Measurements from ENCODE around the gene ANXA4. TPM values are rescaled to one million over a fixed set of nuclear protein-coding genes. Genes with fewer than 3 reads are reported as not detected.
A peak's percentile ranks its signal among the peaks of the same experiment; 100 is the strongest.

ANXA4 gene
- total and polyA plus RNA-seq, 2 of the 13 experiments (the other 11 are each of a cell fraction or from before 2014, with no cell fraction given), result 155 to 168 TPM

- TF ChIP-seq, protein P1, sequence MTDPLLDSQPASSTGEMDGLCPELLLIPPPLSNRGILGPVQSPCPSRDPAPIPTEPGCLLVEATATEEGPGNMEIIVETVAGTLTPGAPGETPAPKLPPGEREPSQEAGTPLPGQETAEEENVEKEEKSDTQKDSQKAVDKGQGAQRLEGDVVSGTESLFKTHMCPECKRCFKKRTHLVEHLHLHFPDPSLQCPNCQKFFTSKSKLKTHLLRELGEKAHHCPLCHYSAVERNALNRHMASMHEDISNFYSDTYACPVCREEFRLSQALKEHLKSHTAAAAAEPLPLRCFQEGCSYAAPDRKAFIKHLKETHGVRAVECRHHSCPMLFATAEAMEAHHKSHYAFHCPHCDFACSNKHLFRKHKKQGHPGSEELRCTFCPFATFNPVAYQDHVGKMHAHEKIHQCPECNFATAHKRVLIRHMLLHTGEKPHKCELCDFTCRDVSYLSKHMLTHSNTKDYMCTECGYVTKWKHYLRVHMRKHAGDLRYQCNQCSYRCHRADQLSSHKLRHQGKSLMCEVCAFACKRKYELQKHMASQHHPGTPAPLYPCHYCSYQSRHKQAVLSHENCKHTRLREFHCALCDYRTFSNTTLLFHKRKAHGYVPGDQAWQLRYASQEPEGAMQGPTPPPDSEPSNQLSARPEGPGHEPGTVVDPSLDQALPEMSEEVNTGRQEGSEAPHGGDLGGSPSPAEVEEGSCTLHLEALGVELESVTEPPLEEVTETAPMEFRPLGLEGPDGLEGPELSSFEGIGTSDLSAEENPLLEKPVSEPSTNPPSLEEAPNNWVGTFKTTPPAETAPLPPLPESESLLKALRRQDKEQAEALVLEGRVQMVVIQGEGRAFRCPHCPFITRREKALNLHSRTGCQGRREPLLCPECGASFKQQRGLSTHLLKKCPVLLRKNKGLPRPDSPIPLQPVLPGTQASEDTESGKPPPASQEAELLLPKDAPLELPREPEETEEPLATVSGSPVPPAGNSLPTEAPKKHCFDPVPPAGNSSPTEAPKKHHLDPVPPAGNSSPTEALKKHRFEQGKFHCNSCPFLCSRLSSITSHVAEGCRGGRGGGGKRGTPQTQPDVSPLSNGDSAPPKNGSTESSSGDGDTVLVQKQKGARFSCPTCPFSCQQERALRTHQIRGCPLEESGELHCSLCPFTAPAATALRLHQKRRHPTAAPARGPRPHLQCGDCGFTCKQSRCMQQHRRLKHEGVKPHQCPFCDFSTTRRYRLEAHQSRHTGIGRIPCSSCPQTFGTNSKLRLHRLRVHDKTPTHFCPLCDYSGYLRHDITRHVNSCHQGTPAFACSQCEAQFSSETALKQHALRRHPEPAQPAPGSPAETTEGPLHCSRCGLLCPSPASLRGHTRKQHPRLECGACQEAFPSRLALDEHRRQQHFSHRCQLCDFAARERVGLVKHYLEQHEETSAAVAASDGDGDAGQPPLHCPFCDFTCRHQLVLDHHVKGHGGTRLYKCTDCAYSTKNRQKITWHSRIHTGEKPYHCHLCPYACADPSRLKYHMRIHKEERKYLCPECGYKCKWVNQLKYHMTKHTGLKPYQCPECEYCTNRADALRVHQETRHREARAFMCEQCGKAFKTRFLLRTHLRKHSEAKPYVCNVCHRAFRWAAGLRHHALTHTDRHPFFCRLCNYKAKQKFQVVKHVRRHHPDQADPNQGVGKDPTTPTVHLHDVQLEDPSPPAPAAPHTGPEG (CRISPR knock-in tag; IDR thresholded peaks at IDR 0.05), result peak; percentile 69; the same call in 1 of the 2 replicates
- TF ChIP-seq ATF7-NPFF (CRISPR knock-in tag; IDR thresholded peaks at IDR 0.05; ENCODE audit: low read depth) (0 out of 2 replicates have a peak, but pooled peaks have one; percentile 22), THAP11 (CRISPR knock-in tag; IDR thresholded peaks at IDR 0.05) (no peak), THRA (CRISPR knock-in tag; IDR thresholded peaks at IDR 0.05; ENCODE audit: borderline replicate concordance) (no peak), TSC22D2 (CRISPR knock-in tag; IDR thresholded peaks at IDR 0.05; ENCODE audit: borderline replicate concordance) (no peak), TRAFD1 (CRISPR knock-in tag; IDR thresholded peaks at IDR 0.05; ENCODE audit: borderline replicate concordance) (no peak), ZBTB37 (CRISPR knock-in tag; IDR thresholded peaks at IDR 0.05) (no peak), ZSCAN21 (CRISPR knock-in tag; IDR thresholded peaks at IDR 0.05; ENCODE audit: borderline replicate concordance) (no peak), ZNF577 (CRISPR knock-in tag; IDR thresholded peaks at IDR 0.05; ENCODE audit: borderline replicate concordance, low read depth) (no peak), ZNF362 (CRISPR knock-in tag; IDR thresholded peaks at IDR 0.05; ENCODE audit: borderline replicate concordance) (peak; percentile 80; the same call in 1 of the 2 replicates)
- TF ChIP-seq, protein P2, sequence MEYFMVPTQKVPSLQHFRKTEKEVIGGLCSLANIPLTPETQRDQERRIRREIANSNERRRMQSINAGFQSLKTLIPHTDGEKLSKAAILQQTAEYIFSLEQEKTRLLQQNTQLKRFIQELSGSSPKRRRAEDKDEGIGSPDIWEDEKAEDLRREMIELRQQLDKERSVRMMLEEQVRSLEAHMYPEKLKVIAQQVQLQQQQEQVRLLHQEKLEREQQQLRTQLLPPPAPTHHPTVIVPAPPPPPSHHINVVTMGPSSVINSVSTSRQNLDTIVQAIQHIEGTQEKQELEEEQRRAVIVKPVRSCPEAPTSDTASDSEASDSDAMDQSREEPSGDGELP (IDR thresholded peaks at IDR 0.05; ENCODE audit: borderline replicate concordance, low read depth), result 0 out of 2 replicates have a peak, but pooled peaks have one; percentile 9
These were observed 88.3 kb downstream of the ANXA4 start (continued) for GRCh38 chr2:69830045-69830905.

Data from HepG2 (cell line).